ENCODE data around the gene DNAJC4.

- no peak for TF ChIP-seq POLR2A (IDR thresholded peaks at IDR 0.05)
- TF ChIP-seq CTCF (IDR thresholded peaks at IDR 0.05 in 4 of 5, conservative IDR thresholded peaks at IDR 0.05 in 1 of 5): no peak
Observed at GRCh38 chr11:64255135-64256128, 25.1 kb downstream of the DNAJC4 start.
